GM12878 (cell line): ENCODE data around the gene MCOLN1. TPM values are rescaled to one million over a fixed set of nuclear protein-coding genes. Genes with fewer than 3 reads are reported as not detected.
A peak's percentile ranks its signal among the peaks of the same experiment; 100 is the strongest.

ENCODE experiments used
- ATAC-seq: fragments of 200-7000 bp; cut with Tn5 transposase; 3 replicates; pipeline ENCODE4 v1.9.1; 2020; ENCODE audit warnings: mild to moderate bottlenecking, moderate library complexity
- BruUV-seq: library from RNA; stranded (reverse); fragments of 400-500 nt; replicated peaks from 2 replicates; lab custom pipeline; 2021; lab: Mats Ljungman, UMichigan
- CTCF ChIA-PET: fragments of 300-600 bp; sonication (Branson Sonifier 250); formaldehyde crosslinking; extraction: SDS; loops from one replicate; lab custom pipeline; 2021; ENCODE audit warnings: inconsistent platforms; lab: Yijun Ruan, JAX
- POLR2A ChIA-PET: fragments of 350-600 bp; formaldehyde crosslinking; extraction: SDS; loops from one replicate; lab custom pipeline; 2021; ENCODE audit warnings: inconsistent platforms; lab: Charles Lee
- RAD21 ChIA-PET: fragments of 300-600 bp; sonication (Branson Sonifier 250); formaldehyde crosslinking; loops from one replicate; lab custom pipeline; 2023; ENCODE audit warnings: antibody characterized with exemption; ENCODE audit not compliant: unreplicated experiment; lab: Charles Lee
- SMC1A ChIA-PET: fragments of 300-600 bp; sonication (Branson Sonifier 250); formaldehyde crosslinking; loops from one replicate; lab custom pipeline; 2023; ENCODE audit not compliant: unreplicated experiment, uncharacterized antibody; lab: Charles Lee
- DNase-seq: peaks from one replicate; pipeline ENCODE4 v3.0.0-alpha.2; 2011; ENCODE audit warnings: low read depth, low spot score
- FAIRE-seq: peaks from 3 replicates; lab custom pipeline; 2011; peaks lifted over from hg19 to GRCh38; lab: Jason Lieb, UNC
- H2AFZ ChIP-seq: 2 replicates; pipeline ENCODE4 v1.6.0; 2011; ENCODE audit warnings: low read depth, low read length, control low read depth; ENCODE audit not compliant: control insufficient read depth
- H3K27ac ChIP-seq: 2 replicates; pipeline ENCODE4 v1.5.1; 2011; ENCODE audit warnings: control low read depth; ENCODE audit not compliant: control insufficient read depth, insufficient read depth
- H3K27me3 ChIP-seq, 2 experiments: replicated peaks in 1 of 2; 2 replicates each; pipeline versions ENCODE4 v1.6.0 to v1.6.1; 2011; ENCODE audit warnings: low read length in 1 of 2; ENCODE audit not compliant: control insufficient read depth in 2 of 2, insufficient read depth in 2 of 2
- H3K36me3 ChIP-seq, 2 experiments: 2 replicates each; pipeline ENCODE4 v1.5.1; 2011; ENCODE audit warnings: low read length in 1 of 2; ENCODE audit not compliant: control insufficient read depth in 2 of 2, insufficient read depth in 2 of 2
- H3K4me1 ChIP-seq: 2 replicates; pipeline ENCODE4 v1.6.1; 2011; ENCODE audit warnings: mild to moderate bottlenecking, low read length, moderate library complexity, mixed read lengths; ENCODE audit not compliant: control insufficient read depth, insufficient read depth
- H3K4me2 ChIP-seq: 2 replicates; pipeline ENCODE4 v1.6.0; 2011; ENCODE audit warnings: control low read depth; ENCODE audit not compliant: control insufficient read depth, insufficient read depth
- H3K4me3 ChIP-seq: fragments of 200-600 bp; sonication (generic); 2 replicates; pipeline ENCODE4 v1.5.1; 2016
- H3K79me2 ChIP-seq: 2 replicates; pipeline ENCODE4 v1.6.0; 2011; ENCODE audit warnings: low read length; ENCODE audit not compliant: control insufficient read depth, insufficient read depth
- H3K9ac ChIP-seq: 2 replicates; pipeline ENCODE4 v1.8.0; 2011; ENCODE audit warnings: low read length, control low read depth, mixed read lengths; ENCODE audit not compliant: control insufficient read depth, insufficient read depth
- H3K9me3 ChIP-seq: replicated peaks from 3 replicates; pipeline ENCODE4 v1.5.1; 2011; ENCODE audit warnings: mild to moderate bottlenecking, low read length; ENCODE audit not compliant: control insufficient read depth, insufficient read depth
- H4K20me1 ChIP-seq: 2 replicates; pipeline ENCODE4 v1.6.0; 2011; ENCODE audit not compliant: control insufficient read depth, insufficient read depth
- SMAD5 ChIP-seq: IDR thresholded peaks from 2 replicates; pipeline ENCODE4 v1.6.1; 2016; ENCODE audit warnings: antibody characterized with exemption, low read depth
- TARDBP ChIP-seq: IDR thresholded peaks from 2 replicates; pipeline ENCODE4 v1.6.1; 2016; ENCODE audit warnings: borderline replicate concordance
- WGBS: methylation state at CpG from one replicate; pipeline ENCODE4 v1.1.6; 2016; ENCODE audit warnings: low lambda C conversion rate; ENCODE audit not compliant: insufficient replicate concordance, insufficient coverage; ENCODE audit errors: missing lambda C conversion rate; 5-methylcytosine and 5-hydroxymethylcytosine counted together
- in situ Hi-C: fragments of 300-500 bp; cut with MboI; formaldehyde crosslinking; loops from 9 replicates; pipeline ENCODE4 v1.14.3; 2018; ENCODE audit warnings: mixed read lengths
- intact Hi-C: fragments of 100-400 bp; cut with micrococcal nuclease; formaldehyde crosslinking; loops from one replicate; pipeline ENCODE4 v1.14.2; 2022; ENCODE audit not compliant: unreplicated experiment
- polyA plus RNA-seq, 11 experiments: library from polyadenylated mRNA; depleted of rRNA in 4 of 11; unstranded in 6 of 11; stranded (reverse) in 5 of 11; fragments of >200 nt; fragmentation: Nextera tagmentation in 4 of 11; fragmentation: Illumina TruSeq in 1 of 11; extraction: Ambion mirVana in 4 of 11; extraction: Trizol in 1 of 11; gene quantifications; 1 replicate in 1 of 11; 2 replicates in 10 of 11; pipeline versions ENCODE4 v1.2.1 to v1.2.3, GENCODE V29; 2011 to 2016; ENCODE audit warnings: inconsistent platforms in 2 of 11, missing spikeins in 2 of 11, low read depth in 1 of 11
- total RNA-seq, 4 experiments: library from RNA; depleted of rRNA in 3 of 4; stranded (reverse); fragments of >200 nt in 3 of 4; fragmentation: Illumina TruSeq in 1 of 4; extraction: Trizol in 1 of 4; gene quantifications; 2 replicates each; pipeline versions ENCODE4 v1.2.1 to v1.2.3, GENCODE V29; 2013 to 2021
- TF ChIP-seq, protein P1 (sequence below): fragments of 450-650 bp; IDR thresholded peaks from 2 replicates; pipeline ENCODE4 v1.6.1; 2017; ENCODE audit warnings: mild to moderate bottlenecking, low read depth, inconsistent platforms; ENCODE audit not compliant: poor library complexity, severe bottlenecking
- TF ChIP-seq, protein P2 (sequence below): IDR thresholded peaks from 2 replicates; pipeline ENCODE4 v1.6.1; 2011; ENCODE audit warnings: low read depth, mild to moderate bottlenecking, low read length, moderate library complexity, borderline replicate concordance; ENCODE audit errors: extremely low read depth
- TF ChIP-seq, protein P3 (sequence below): fragments of 450-650 bp; IDR thresholded peaks from 2 replicates; pipeline ENCODE4 v1.6.1; 2018; ENCODE audit warnings: mild to moderate bottlenecking, low read depth, moderate library complexity; ENCODE audit not compliant: partially characterized antibody
- TF ChIP-seq, protein P4 (sequence below): IDR thresholded peaks from 2 replicates; pipeline ENCODE4 v1.6.1; 2012; ENCODE audit warnings: low read depth, low read length, improper control_type of control experiment

MCOLN1 gene
- total and polyA plus RNA-seq, 10 of the 15 experiments (the other 5 are each of a cell fraction or from before 2014, with no cell fraction given) = 0.42 to 15.6 (median 4.9) TPM

DNA sequence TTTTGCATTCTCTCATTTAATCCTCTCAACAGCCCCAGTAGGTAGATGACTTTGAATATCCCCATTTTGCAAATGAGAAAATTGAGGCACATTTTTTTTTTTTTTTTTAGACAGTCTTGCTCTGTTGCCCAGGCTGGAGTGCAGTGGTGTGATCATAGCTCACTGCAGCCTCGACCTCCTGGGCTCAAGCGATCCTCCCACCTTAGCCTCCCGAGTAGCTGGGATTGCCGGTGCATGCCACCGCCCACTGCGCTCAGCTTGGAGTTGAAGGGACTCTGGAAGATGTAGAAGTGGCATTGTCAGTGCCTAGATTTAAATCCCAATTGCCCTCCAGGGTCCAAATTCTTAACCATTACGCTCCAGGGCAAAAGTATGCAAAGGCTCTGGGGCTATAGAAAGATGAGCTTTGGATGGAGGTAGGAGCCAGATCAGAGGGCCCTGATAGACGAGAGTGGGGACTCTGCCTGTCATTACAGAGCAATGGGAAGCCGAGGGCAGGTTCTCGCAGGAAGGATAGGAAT lies 813 bp upstream of the MCOLN1 start:
- H3K9me3 ChIP-seq = no peaks in the 10 kb centered on the region
- intact Hi-C loops (no loop called here), in situ Hi-C loops (no loop called here)
- BruUV-seq = no TSS peak
- RAD21 ChIA-PET = interaction anchor here (0.8 to 2.1 kb wide), 6 partner anchors 12 to 278 kb away, joined by 3 to 7 read pairs (median 4); partner anchors contain the start of gene PNPLA6
- peak overlapping the region; percentile 60; the same call in 1 of the 2 replicates for H3K4me3 ChIP-seq
- DNase-seq (no peak), FAIRE-seq (no peak), ATAC-seq (no peak)
- no peaks in the 10 kb centered on the region for H3K79me2 ChIP-seq
- peak overlapping the region; percentile 90 for H2AFZ ChIP-seq
- CTCF ChIA-PET = interaction anchor here (1.4 to 2.4 kb wide), 5 partner anchors 13 to 420 kb away, joined by 3 to 9 read pairs (median 5); no protein-coding TSS in a partner anchor
- H3K4me1 ChIP-seq = peaks cover 4% of the 10 kb centered on the region; the same call in 1 of the 2 replicates
- no peaks in the 10 kb centered on the region for H3K36me3 ChIP-seq
- TF ChIP-seq TARDBP (no peak), SMAD5 (no peak)
- TF ChIP-seq, protein P1, sequence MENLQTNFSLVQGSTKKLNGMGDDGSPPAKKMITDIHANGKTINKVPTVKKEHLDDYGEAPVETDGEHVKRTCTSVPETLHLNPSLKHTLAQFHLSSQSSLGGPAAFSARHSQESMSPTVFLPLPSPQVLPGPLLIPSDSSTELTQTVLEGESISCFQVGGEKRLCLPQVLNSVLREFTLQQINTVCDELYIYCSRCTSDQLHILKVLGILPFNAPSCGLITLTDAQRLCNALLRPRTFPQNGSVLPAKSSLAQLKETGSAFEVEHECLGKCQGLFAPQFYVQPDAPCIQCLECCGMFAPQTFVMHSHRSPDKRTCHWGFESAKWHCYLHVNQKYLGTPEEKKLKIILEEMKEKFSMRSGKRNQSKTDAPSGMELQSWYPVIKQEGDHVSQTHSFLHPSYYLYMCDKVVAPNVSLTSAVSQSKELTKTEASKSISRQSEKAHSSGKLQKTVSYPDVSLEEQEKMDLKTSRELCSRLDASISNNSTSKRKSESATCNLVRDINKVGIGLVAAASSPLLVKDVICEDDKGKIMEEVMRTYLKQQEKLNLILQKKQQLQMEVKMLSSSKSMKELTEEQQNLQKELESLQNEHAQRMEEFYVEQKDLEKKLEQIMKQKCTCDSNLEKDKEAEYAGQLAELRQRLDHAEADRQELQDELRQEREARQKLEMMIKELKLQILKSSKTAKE = no peak
- TF ChIP-seq, protein P2, sequence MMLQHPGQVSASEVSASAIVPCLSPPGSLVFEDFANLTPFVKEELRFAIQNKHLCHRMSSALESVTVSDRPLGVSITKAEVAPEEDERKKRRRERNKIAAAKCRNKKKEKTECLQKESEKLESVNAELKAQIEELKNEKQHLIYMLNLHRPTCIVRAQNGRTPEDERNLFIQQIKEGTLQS = no peak
- TF ChIP-seq, protein P3, sequence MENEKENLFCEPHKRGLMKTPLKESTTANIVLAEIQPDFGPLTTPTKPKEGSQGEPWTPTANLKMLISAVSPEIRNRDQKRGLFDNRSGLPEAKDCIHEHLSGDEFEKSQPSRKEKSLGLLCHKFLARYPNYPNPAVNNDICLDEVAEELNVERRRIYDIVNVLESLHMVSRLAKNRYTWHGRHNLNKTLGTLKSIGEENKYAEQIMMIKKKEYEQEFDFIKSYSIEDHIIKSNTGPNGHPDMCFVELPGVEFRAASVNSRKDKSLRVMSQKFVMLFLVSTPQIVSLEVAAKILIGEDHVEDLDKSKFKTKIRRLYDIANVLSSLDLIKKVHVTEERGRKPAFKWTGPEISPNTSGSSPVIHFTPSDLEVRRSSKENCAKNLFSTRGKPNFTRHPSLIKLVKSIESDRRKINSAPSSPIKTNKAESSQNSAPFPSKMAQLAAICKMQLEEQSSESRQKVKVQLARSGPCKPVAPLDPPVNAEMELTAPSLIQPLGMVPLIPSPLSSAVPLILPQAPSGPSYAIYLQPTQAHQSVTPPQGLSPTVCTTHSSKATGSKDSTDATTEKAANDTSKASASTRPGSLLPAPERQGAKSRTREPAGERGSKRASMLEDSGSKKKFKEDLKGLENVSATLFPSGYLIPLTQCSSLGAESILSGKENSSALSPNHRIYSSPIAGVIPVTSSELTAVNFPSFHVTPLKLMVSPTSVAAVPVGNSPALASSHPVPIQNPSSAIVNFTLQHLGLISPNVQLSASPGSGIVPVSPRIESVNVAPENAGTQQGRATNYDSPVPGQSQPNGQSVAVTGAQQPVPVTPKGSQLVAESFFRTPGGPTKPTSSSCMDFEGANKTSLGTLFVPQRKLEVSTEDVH = no peak
- TF ChIP-seq, protein P4, sequence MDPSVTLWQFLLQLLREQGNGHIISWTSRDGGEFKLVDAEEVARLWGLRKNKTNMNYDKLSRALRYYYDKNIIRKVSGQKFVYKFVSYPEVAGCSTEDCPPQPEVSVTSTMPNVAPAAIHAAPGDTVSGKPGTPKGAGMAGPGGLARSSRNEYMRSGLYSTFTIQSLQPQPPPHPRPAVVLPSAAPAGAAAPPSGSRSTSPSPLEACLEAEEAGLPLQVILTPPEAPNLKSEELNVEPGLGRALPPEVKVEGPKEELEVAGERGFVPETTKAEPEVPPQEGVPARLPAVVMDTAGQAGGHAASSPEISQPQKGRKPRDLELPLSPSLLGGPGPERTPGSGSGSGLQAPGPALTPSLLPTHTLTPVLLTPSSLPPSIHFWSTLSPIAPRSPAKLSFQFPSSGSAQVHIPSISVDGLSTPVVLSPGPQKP = no peak
- no peak overlapping the region for H3K27ac ChIP-seq
- SMC1A ChIA-PET = interaction anchor here (0.8 to 1.8 kb wide), 3 partner anchors 13 to 166 kb away, joined by 3 to 10 read pairs (median 3); partner anchors contain the start of gene PNPLA6
- POLR2A ChIA-PET = interaction anchor here (0.6 to 3.2 kb wide), 3 partner anchors 13 to 193 kb away, joined by 3 to 28 read pairs (median 3); partner anchors contain the start of gene PNPLA6
- H3K4me2 ChIP-seq = peak overlapping the region; percentile 99
- H3K27me3 ChIP-seq = 0 out of 4 replicates have a peak, but pooled peaks cover 0 to 1% of the 10 kb centered on the region in 2 experiments
- no peaks in the 10 kb centered on the region for H4K20me1 ChIP-seq
- WGBS = 62% methylated on average over 10 of the region's 10 CpGs
- H3K9ac ChIP-seq = no peak overlapping the region
